Activated CD8-positive, alpha-beta T cell treated with anti-CD3 and anti-CD28 coated beads, Interleukin-2, amount 10 ng/mL, durations not matched to agents 7 days and 5 days (primary cell): ENCODE measurements around the gene SLC2A4. TPM values are rescaled to one million over a fixed set of nuclear protein-coding genes. Genes with fewer than 3 reads are reported as not detected.

Experiments used
- ATAC-seq: fragments of 150-1000 bp; cut with Tn5 transposase; one replicate; pipeline ENCODE4 v1.10.0; 2021; ENCODE audit warnings: moderate library complexity
- CTCF ChIA-PET: fragments of 350-600 bp; sonication (Branson Sonifier 250); formaldehyde crosslinking; loops from one replicate; lab custom pipeline; 2021; ENCODE audit warnings: antibody characterized with exemption; lab: Charles Lee
- POLR2A ChIA-PET: fragments of 350-600 bp; sonication (Branson Sonifier 250); formaldehyde crosslinking; loops from one replicate; lab custom pipeline; 2021; ENCODE audit warnings: antibody characterized with exemption; lab: Charles Lee
- DNase-seq: peaks from one replicate; pipeline ENCODE4 v3.0.0-alpha.2; 2020
- H3K27ac Mint-ChIP-seq: one replicate; pipeline ENCODE4 v1.8.0; 2021; ENCODE audit warnings: mild to moderate bottlenecking, mixed read lengths
- H3K27me3 Mint-ChIP-seq: one replicate; pipeline ENCODE4 v1.8.0; 2021; ENCODE audit warnings: low read depth, mixed read lengths
- H3K36me3 Mint-ChIP-seq: one replicate; pipeline ENCODE4 v1.8.0; 2021; ENCODE audit warnings: low read depth, mixed read lengths
- H3K4me1 Mint-ChIP-seq: one replicate; pipeline ENCODE4 v1.8.0; 2021; ENCODE audit warnings: low read depth, mixed read lengths
- H3K4me3 Mint-ChIP-seq: one replicate; pipeline ENCODE4 v1.8.0; 2021; ENCODE audit warnings: mild to moderate bottlenecking, mixed read lengths
- H3K9me3 Mint-ChIP-seq: one replicate; pipeline ENCODE4 v1.8.0; 2022; ENCODE audit warnings: mixed read lengths; ENCODE audit not compliant: insufficient read depth
- total RNA-seq, 2 experiments: library from RNA; stranded (reverse); gene quantifications; one replicate each; pipeline ENCODE4 v1.2.3, GENCODE V29; 2021

The SLC2A4 gene
- total RNA-seq, 2 experiments from 2014 or later, result not detected

GRCh38 chr17:7307686-7308624 is 26.4 kb downstream of the SLC2A4 start:
- Mint-ChIP-seq H3K27ac (peak overlapping the region; percentile 99), H3K27me3 (no peaks in the 10 kb centered on the region), H3K36me3 (peaks cover 45% of the 10 kb centered on the region), H3K4me3 (peak overlapping the region; percentile 93), H3K4me1 (peaks cover 46% of the 10 kb centered on the region), H3K9me3 (no peaks in the 10 kb centered on the region)
- POLR2A ChIA-PET, result interaction anchor here (0.7 to 4.5 kb wide), 7 partner anchors 22 to 40 kb away, joined by 3 to 29 read pairs (median 3); partner anchors contain the start of genes ACAP1, NEURL4 and SLC2A4
- DNase-seq, result peak; percentile 63
- peak; percentile 6 for ATAC-seq
- CTCF ChIA-PET, result interaction anchor here (1.0 to 1.4 kb wide), 2 partner anchors 28 to 87 kb away, joined by 3 to 4 read pairs; partner anchors contain the start of gene ACAP1

DNA sequence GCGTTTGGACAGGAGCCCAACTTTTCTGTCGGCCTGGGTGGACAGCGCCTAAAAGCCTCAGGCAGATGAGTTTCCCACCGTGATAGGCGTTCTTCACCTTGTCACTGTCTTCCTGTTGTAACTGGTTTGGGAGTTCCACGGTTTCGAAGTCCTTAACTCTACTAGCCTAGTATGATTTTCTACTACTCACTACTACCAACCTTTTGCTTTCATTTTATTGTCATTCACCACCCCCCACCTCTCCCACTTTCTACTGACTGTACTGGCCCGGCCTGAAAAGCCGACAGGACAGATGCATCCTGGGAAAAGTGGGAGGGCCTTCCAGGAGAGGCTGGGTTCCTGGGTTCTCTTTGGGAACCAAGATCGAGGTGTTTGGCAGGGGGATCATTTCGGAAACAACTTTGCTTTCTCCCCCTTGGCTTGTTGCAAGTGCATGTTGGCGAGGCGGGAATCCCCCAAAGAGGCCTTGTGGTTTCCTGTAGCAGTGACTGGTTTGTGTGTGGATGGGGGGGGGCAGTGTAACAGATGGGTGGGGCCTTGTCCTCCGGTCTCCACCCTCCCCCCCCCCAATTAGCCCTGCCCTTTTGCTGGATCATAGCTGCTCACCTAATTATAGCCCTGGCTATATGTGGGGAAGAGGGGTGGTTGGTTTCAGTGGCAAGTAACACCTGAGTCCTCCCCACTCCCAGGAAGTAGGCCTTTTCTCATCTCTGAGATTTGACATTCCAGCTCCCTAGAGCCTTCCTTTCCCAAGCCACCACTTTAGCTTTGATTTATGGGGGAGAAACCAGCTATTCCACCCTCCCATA is 27.3 kb downstream of the SLC2A4 start:
- Mint-ChIP-seq H3K9me3 (no peaks in the 10 kb centered on the region), H3K4me1 (peaks cover 55% of the 10 kb centered on the region), H3K36me3 (peaks cover 54% of the 10 kb centered on the region), H3K4me3 (peak overlapping the region; percentile 93), H3K27ac (peak overlapping the region; percentile 94), H3K27me3 (no peaks in the 10 kb centered on the region)
- ChIA-PET CTCF (interaction anchor here (1.0 to 1.9 kb wide), 5 partner anchors 13 to 88 kb away, joined by 3 to 8 read pairs (median 4); partner anchors contain the start of gene ACAP1), POLR2A (interaction anchor here (0.5 to 4.5 kb wide), 11 partner anchors 19 to 864 kb away, joined by 3 to 29 read pairs (median 4); partner anchors contain the start of genes ACAP1, GABARAP, NEURL4 and SLC2A4)
- ATAC-seq, result peak; percentile 25
- DNase-seq, result peak; percentile 89

DNA sequence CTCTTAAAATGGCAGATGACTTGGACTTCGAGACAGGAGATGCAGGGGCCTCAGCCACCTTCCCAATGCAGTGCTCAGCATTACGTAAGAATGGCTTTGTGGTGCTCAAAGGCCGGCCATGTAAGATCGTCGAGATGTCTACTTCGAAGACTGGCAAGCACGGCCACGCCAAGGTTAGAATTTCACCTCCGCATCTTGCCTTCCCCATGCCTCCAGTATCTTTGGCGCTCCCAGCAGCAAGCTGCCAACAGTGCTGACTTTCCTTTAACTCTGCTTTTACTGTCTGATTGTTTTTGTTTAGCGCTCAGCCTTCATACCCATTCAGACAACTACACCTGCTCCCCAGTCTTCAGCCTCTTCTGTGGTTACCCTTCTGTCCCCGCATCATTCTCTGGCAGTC is 28.1 kb downstream of the SLC2A4 start:
- POLR2A ChIA-PET, result interaction anchor here (0.5 to 4.5 kb wide), 7 partner anchors 19 to 863 kb away, joined by 3 to 29 read pairs (median 5); partner anchors contain the start of genes ACAP1, GABARAP and SLC2A4
- Mint-ChIP-seq H3K9me3 (no peaks in the 10 kb centered on the region), H3K4me3 (peak overlapping the region; percentile 93), H3K27me3 (no peaks in the 10 kb centered on the region), H3K36me3 (peaks cover 61% of the 10 kb centered on the region), H3K4me1 (peaks cover 63% of the 10 kb centered on the region), H3K27ac (peak overlapping the region; percentile 94)
- CTCF ChIA-PET, result interaction anchor here (1.0 to 1.9 kb wide), 4 partner anchors 13 to 89 kb away, joined by 3 to 8 read pairs (median 5); no protein-coding TSS in a partner anchor
- DNase-seq, result no peak
- no peak for ATAC-seq

DNA sequence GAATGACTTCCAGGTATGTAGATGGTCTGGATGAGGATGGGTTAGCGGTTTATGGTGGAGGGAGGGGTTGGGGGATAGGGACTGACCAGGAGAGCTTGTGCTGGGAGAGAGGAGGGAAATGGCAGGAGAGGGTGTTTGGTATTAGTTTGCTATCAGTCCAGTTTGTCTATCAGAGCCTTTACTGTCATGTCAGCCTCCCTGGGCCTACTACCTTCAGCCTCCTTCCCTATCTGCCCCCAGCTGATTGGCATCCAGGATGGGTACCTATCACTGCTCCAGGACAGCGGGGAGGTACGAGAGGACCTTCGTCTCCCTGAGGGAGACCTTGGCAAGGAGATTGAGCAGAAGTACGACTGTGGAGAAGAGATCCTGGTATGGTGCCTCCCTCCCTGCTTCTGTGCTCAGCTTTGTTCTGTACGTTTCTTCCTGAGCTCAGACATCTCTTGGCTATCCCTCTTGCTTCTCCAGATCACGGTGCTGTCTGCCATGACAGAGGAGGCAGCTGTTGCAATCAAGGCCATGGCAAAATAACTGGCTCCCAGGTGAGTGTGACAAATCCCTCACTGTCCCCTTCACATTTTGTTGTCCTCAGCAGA is 29.7 kb downstream of the SLC2A4 start:
- ChIA-PET CTCF (interaction anchor here (0.7 kb wide), 1 partner anchor 14 kb away, joined by 4 read pairs; no protein-coding TSS in a partner anchor), POLR2A (interaction anchor here (0.7 to 4.5 kb wide), 4 partner anchors 8 to 25 kb away, joined by 3 to 29 read pairs (median 3); partner anchors contain the start of gene ACAP1)
- Mint-ChIP-seq H3K4me3 (no peak overlapping the region), H3K9me3 (no peaks in the 10 kb centered on the region), H3K4me1 (peaks cover 70% of the 10 kb centered on the region), H3K27me3 (no peaks in the 10 kb centered on the region), H3K27ac (peak overlapping the region; percentile 41), H3K36me3 (peaks cover 68% of the 10 kb centered on the region)
- DNase-seq (no peak), ATAC-seq (no peak)

- peak overlapping the region; percentile 90 for H3K27ac Mint-ChIP-seq
- H3K36me3 Mint-ChIP-seq, result peaks cover 71% of the 10 kb centered on the region
- no peaks in the 10 kb centered on the region for H3K9me3 Mint-ChIP-seq
- no peak for DNase-seq
- ChIA-PET CTCF (interaction anchor here (0.8 kb wide), 1 partner anchor 17 kb away, joined by 4 read pairs; the partner anchor contains the start of gene NEURL4), POLR2A (interaction anchor here (0.6 to 4.5 kb wide), 11 partner anchors 9 to 277 kb away, joined by 3 to 29 read pairs (median 3); partner anchors contain the start of genes ACAP1, NEURL4 and SLC16A13)
- H3K4me1 Mint-ChIP-seq, result peaks cover 69% of the 10 kb centered on the region
- H3K4me3 Mint-ChIP-seq, result no peak overlapping the region
- no peaks in the 10 kb centered on the region for H3K27me3 Mint-ChIP-seq
- ATAC-seq, result no peak
These were observed 31.0 kb downstream of the SLC2A4 start for GRCh38 chr17:7312432-7313087.

DNA sequence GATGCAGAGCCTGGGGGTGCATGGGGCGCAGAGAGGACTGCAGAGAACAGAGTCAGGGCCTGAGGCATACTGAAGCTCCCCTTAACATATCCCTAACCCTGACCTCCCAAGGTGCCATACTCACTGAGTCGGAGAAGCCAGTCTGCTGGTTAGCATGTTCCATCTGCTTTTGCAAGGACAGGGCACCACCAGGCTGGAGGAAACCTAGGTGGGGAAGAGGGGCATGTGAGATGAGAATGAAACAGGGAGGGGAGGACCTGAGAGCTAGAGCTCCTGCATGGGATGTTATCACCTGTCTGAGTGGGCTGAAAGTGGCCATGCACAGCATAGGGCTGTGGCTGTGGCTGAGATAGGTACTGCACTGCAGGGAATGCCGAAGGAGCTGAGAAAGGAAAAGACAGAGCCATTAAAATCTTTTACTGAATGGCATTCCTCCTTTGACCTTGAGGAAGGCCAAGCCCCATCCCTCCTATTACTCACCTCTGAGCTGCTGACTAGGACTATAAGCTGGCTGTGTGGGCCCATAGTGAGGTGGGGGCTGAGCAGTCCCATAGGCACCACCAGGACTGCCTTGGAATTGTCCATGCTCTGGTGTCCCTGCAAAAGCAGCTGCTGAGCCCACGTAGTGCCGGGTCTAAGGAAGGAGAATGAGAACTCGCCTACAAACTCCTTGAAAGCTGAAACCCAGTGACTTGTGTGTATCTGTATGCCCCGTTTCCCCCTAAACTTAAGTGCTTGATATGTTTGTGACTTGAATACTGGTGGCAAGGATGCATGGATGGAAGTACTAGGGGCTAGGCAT is 31.8 kb downstream of the SLC2A4 start:
- no peak for DNase-seq
- no peaks in the 10 kb centered on the region for H3K9me3 Mint-ChIP-seq

GRCh38 chr17:7313890-7314718 is 32.6 kb downstream of the SLC2A4 start:
- POLR2A ChIA-PET, result interaction anchor here (0.5 to 3.7 kb wide), 10 partner anchors 13 to 312 kb away, joined by 3 to 24 read pairs (median 4); partner anchors contain the start of genes ACAP1, NEURL4 and SLC16A13

More for the DNA sequence above, 31.8 kb downstream of the SLC2A4 start:
- CTCF ChIA-PET, result interaction anchor here (0.8 to 1.5 kb wide), 3 partner anchors 8 to 17 kb away, joined by 3 to 4 read pairs (median 4); partner anchors contain the start of gene NEURL4
- H3K4me3 Mint-ChIP-seq, result peak overlapping the region; percentile 82
- ATAC-seq, result no peak
- H3K27me3 Mint-ChIP-seq, result no peaks in the 10 kb centered on the region
- POLR2A ChIA-PET, result interaction anchor here (0.5 to 3.7 kb wide), 10 partner anchors 16 to 313 kb away, joined by 3 to 24 read pairs (median 3); partner anchors contain the start of genes ACAP1, NEURL4 and SLC16A13
- peak overlapping the region; percentile 90 for H3K27ac Mint-ChIP-seq
- peaks cover 72% of the 10 kb centered on the region for H3K4me1 Mint-ChIP-seq
- peaks cover 74% of the 10 kb centered on the region for H3K36me3 Mint-ChIP-seq

GRCh38 chr17:7314719-7315569 is 33.4 kb downstream of the SLC2A4 start, which contains the start of gene GPS2:
Gene GPS2 (minus strand): TSS chr17:7315360. CDS start chr17:7315052, 308 bp downstream.
- CTCF ChIA-PET, result interaction anchor here (0.7 to 1.9 kb wide), 4 partner anchors 10 to 31 kb away, joined by 3 to 6 read pairs (median 4); partner anchors contain the start of genes ACAP1 and NEURL4
- Mint-ChIP-seq H3K4me1 (peaks cover 61% of the 10 kb centered on the region), H3K36me3 (peaks cover 63% of the 10 kb centered on the region), H3K27me3 (no peaks in the 10 kb centered on the region), H3K27ac (peak within 1 kb of the TSS; percentile 97), H3K4me3 (peak within 1 kb of the TSS; percentile 91), H3K9me3 (no peaks in the 10 kb centered on the region)
- POLR2A ChIA-PET, result interaction anchor here (0.6 to 3.7 kb wide), 6 partner anchors 12 to 256 kb away, joined by 3 to 24 read pairs (median 6); partner anchors contain the start of genes ACAP1, GABARAP and NEURL4
- peak; percentile 96 for DNase-seq
- ATAC-seq, result peak; percentile 86

More at GRCh38 chr17:7313890-7314718, 32.6 kb downstream of the SLC2A4 start:
- CTCF ChIA-PET, result interaction anchor here (1.0 to 1.9 kb wide), 3 partner anchors 8 to 23 kb away, joined by 3 to 6 read pairs (median 4); partner anchors contain the start of genes ACAP1 and NEURL4
- Mint-ChIP-seq H3K27ac (peak overlapping the region; percentile 90), H3K9me3 (no peaks in the 10 kb centered on the region), H3K4me3 (peak overlapping the region; percentile 82), H3K36me3 (peaks cover 72% of the 10 kb centered on the region), H3K4me1 (peaks cover 70% of the 10 kb centered on the region), H3K27me3 (no peaks in the 10 kb centered on the region)
- no peak for DNase-seq
- ATAC-seq, result no peak
